KG1 (cell line): Measurements from ENCODE around the gene DYNLT1.

Experiments
- DNase-seq: peaks from one replicate; lab custom pipeline; 2025; lab: John Stamatoyannopoulos, UW

The DYNLT1 gene

GRCh38 chr6:158597565-158597964, 47.0 kb downstream of the DYNLT1 start:
- DNase-seq, result no peak

GRCh38 chr6:158596861-158597260, 47.7 kb downstream of the DYNLT1 start:
- no peak for DNase-seq

GRCh38 chr6:158595223-158595622, 49.3 kb downstream of the DYNLT1 start:
- no peak for DNase-seq

GRCh38 chr6:158593670-158594069, 50.9 kb downstream of the DYNLT1 start:
- DNase-seq, result no peak

GRCh38 chr6:158591810-158592209, 52.7 kb downstream of the DYNLT1 start:
- no peak for DNase-seq

- DNase-seq, result no peak
Measured at GRCh38 chr6:158591134-158591809, 53.3 kb downstream of the DYNLT1 start.

- DNase-seq, result no peak
Measured at GRCh38 chr6:158589366-158589765, 55.2 kb downstream of the DYNLT1 start.

GRCh38 chr6:158586652-158587051, 57.9 kb downstream of the DYNLT1 start:
- DNase-seq, result no peak
